SK-N-MC (cell line): ENCODE measurements around the gene PRSS56.

Experiments used
- EZH2 ChIP-seq: fragments of 200-600 bp; sonication (generic); IDR thresholded peaks from one replicate; pipeline ENCODE4 v1.6.1; 2017; ENCODE audit warnings: antibody characterized with exemption
- FOXP2 ChIP-seq: optimal IDR thresholded peaks from 2 replicates; pipeline ENCODE3; 2011; ENCODE audit warnings: mild to moderate bottlenecking, moderate library complexity; ENCODE audit not compliant: insufficient read depth; ENCODE audit errors: extremely low read length, control extremely low read depth
- POLR2AphosphoS5 ChIP-seq: IDR thresholded peaks from 2 replicates; pipeline ENCODE4 v1.6.1; 2012; ENCODE audit warnings: mild to moderate bottlenecking, low read depth, low read length, borderline replicate concordance

- no peak for TF ChIP-seq EZH2
- no peak for TF ChIP-seq POLR2AphosphoS5
- TF ChIP-seq FOXP2 = no peak
Observed at GRCh38 chr2:232477751-232478510, 42.3 kb upstream of the PRSS56 start.
